ENCODE measurements around the gene TCF12. TPM values are rescaled to one million over a fixed set of nuclear protein-coding genes. Genes with fewer than 3 reads are reported as not detected.

Gene TCF12
- total RNA-seq, 1 donor from 2014 or later = 123 TPM

- H3K27ac Mint-ChIP-seq (ENCODE audit: unreplicated experiment) = no peak overlapping the region
- no peak for DNase-seq (ENCODE audit: low spot score)
- no peaks in the 10 kb centered on the region for H3K4me1 Mint-ChIP-seq (ENCODE audit: unreplicated experiment)
- no peak overlapping the region for H3K4me3 Mint-ChIP-seq (ENCODE audit: unreplicated experiment)
- no peak for TF ChIP-seq CTCF (IDR thresholded peaks at IDR 0.05; ENCODE audit: unreplicated experiment)
- no peaks in the 10 kb centered on the region for H3K36me3 Mint-ChIP-seq (ENCODE audit: low read depth, unreplicated experiment)
- no peaks in the 10 kb centered on the region for H3K9me3 Mint-ChIP-seq (ENCODE audit: unreplicated experiment)
- no peaks in the 10 kb centered on the region for H3K27me3 Mint-ChIP-seq (ENCODE audit: unreplicated experiment)
These were observed 335.1 kb downstream of the TCF12 start for GRCh38 chr15:57253500-57253899.

GRCh38 chr15:57255751-57256341 lies 337.4 kb downstream of the TCF12 start:
- no peak overlapping the region for H3K27ac Mint-ChIP-seq (ENCODE audit: unreplicated experiment)
- no peak for TF ChIP-seq CTCF (IDR thresholded peaks at IDR 0.05; ENCODE audit: unreplicated experiment)

GRCh38 chr15:57256939-57257338 lies 338.5 kb downstream of the TCF12 start:
- DNase-seq (ENCODE audit: low spot score) = no peak
- Mint-ChIP-seq H3K9me3 (ENCODE audit: unreplicated experiment) (no peaks in the 10 kb centered on the region), H3K4me1 (ENCODE audit: unreplicated experiment) (peaks cover 5% of the 10 kb centered on the region), H3K27me3 (ENCODE audit: unreplicated experiment) (no peaks in the 10 kb centered on the region), H3K36me3 (ENCODE audit: low read depth, unreplicated experiment) (no peaks in the 10 kb centered on the region), H3K4me3 (ENCODE audit: unreplicated experiment) (no peak overlapping the region), H3K27ac (ENCODE audit: unreplicated experiment) (no peak overlapping the region)
- TF ChIP-seq CTCF (IDR thresholded peaks at IDR 0.05; ENCODE audit: unreplicated experiment) = no peak

More at GRCh38 chr15:57255751-57256341, 337.4 kb downstream of the TCF12 start:
- Mint-ChIP-seq H3K9me3 (ENCODE audit: unreplicated experiment) (no peaks in the 10 kb centered on the region), H3K4me3 (ENCODE audit: unreplicated experiment) (no peak overlapping the region), H3K36me3 (ENCODE audit: low read depth, unreplicated experiment) (no peaks in the 10 kb centered on the region), H3K4me1 (ENCODE audit: unreplicated experiment) (peaks cover 4% of the 10 kb centered on the region), H3K27me3 (ENCODE audit: unreplicated experiment) (no peaks in the 10 kb centered on the region)
- no peak for DNase-seq (ENCODE audit: low spot score)

GRCh38 chr15:57259568-57260040 lies 341.2 kb downstream of the TCF12 start:
- Mint-ChIP-seq H3K9me3 (ENCODE audit: unreplicated experiment) (no peaks in the 10 kb centered on the region), H3K36me3 (ENCODE audit: low read depth, unreplicated experiment) (peaks cover 7% of the 10 kb centered on the region), H3K4me3 (ENCODE audit: unreplicated experiment) (no peak overlapping the region), H3K4me1 (ENCODE audit: unreplicated experiment) (peaks cover 12% of the 10 kb centered on the region), H3K27ac (ENCODE audit: unreplicated experiment) (peak overlapping the region; percentile 25), H3K27me3 (ENCODE audit: unreplicated experiment) (no peaks in the 10 kb centered on the region)
- no peak for DNase-seq (ENCODE audit: low spot score)
- TF ChIP-seq CTCF (IDR thresholded peaks at IDR 0.05; ENCODE audit: unreplicated experiment) = no peak

- Mint-ChIP-seq H3K27me3 (ENCODE audit: unreplicated experiment) (peaks cover 3% of the 10 kb centered on the region), H3K4me3 (ENCODE audit: unreplicated experiment) (no peak overlapping the region), H3K36me3 (ENCODE audit: low read depth, unreplicated experiment) (peaks cover 7% of the 10 kb centered on the region), H3K9me3 (ENCODE audit: unreplicated experiment) (no peaks in the 10 kb centered on the region), H3K4me1 (ENCODE audit: unreplicated experiment) (peaks cover 12% of the 10 kb centered on the region), H3K27ac (ENCODE audit: unreplicated experiment) (no peak overlapping the region)
- no peak for DNase-seq (ENCODE audit: low spot score)
- TF ChIP-seq CTCF (IDR thresholded peaks at IDR 0.05; ENCODE audit: unreplicated experiment) = no peak
These were observed 345.1 kb downstream of the TCF12 start for GRCh38 chr15:57263520-57263919.
